ENCODE data around the gene MEX3D.
"Not testable (repeated sequence)": the region's sequence is repeated elsewhere in the genome, so short reads cannot be mapped to it uniquely, and the experiment has no call there.

MEX3D gene

DNA sequence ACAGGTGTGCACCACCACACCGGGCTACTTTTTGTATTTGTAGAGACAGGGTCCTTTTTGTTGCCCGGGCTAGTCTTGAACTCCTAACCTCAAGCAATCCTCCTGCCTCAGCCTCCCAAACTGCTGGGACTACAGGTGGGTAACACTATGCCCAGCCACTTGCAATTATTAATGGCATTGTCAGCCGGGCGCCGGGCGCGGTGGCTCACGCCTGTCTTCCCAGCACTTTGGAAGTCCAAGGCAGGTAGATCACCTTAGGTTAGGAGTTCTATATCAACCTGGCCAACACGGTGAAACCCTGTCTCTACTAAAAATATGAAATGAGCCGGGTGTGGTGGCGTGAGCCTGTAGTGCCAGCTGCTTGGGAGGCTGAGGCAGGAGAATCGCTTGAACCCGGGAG is 2.7 kb upstream of the MEX3D start:
- no peak for DNase-seq

GRCh38 chr19:1569997-1570396 is 1.9 kb upstream of the MEX3D start:
- no peak for DNase-seq

DNA sequence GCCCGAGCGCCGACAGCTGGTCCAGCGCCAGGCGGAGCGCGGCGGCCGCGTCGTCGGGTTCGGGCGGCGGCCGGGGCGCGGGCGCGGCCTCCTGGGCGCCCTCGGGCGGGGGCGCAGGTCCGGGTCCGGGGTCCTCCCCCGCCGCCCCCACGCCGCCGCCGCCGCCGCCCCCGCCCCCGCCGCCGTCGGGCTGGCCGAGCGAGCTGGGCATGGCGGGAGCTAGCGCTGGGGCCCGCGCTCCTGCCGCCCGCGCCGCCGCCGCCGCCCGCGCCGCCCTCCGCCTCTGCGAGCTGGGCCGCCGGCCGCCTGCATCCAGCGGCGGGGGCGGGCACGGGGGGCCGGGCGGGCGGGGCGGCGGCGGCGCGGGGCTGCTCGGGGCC is 287 bp downstream of the MEX3D start:
- no peak for DNase-seq

- DNase-seq, result no peak
These were observed 843 bp downstream of the MEX3D start for GRCh38 chr19:1567116-1567847.

- no peak for DNase-seq
These were observed 1.6 kb downstream of the MEX3D start for GRCh38 chr19:1566392-1567115.

DNA sequence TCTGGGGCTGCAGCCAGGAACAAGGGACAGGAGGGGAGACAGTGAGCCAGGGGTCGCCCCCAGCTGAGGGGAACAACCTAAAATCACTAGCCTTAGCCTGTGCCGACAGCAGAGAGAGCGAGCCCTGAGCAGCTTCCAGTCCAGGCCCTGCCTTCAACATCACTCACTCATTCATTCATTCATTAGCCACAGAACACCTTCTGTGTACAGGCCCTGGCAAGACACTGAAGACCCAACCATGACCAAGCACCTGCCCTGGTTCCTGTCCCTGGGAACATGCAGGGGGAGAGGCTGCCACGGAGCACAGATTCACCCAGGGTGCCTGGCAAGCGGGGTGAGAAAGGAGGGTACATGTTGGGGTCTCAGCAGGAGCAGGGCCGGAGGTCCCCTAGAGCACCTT is 4.9 kb downstream of the MEX3D start:
- DNase-seq, result no peak

DNA sequence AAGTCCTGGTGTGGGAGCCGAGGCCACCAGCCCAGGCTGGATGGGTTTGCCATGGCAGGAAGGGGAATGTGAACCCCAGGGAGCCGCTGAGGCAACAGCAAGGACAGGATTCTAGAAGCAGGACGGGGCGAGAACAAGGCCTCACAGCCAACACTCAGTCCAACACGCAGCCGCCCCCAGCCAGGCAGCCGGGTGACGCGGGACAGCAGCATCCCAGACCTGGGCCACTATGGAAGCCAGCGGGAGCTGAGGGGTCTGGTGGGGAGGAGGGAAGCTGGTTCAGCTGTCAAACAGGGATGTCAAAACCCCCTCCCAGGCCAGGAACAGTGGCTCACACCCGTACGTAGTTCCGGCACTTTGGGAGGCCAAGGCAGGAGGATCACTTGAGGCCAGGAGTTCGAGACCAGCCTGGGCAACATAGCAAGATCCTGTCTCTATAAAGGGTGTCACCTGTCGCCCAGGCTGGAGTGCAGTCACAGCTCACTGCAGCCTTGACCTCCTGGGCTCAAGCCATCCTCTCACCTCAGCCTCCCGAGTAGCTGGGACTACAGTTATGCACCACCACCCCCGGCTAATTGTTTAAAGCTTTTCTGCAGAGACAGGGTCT is 6.8 kb downstream of the MEX3D start:
- no peak for DNase-seq

DNA sequence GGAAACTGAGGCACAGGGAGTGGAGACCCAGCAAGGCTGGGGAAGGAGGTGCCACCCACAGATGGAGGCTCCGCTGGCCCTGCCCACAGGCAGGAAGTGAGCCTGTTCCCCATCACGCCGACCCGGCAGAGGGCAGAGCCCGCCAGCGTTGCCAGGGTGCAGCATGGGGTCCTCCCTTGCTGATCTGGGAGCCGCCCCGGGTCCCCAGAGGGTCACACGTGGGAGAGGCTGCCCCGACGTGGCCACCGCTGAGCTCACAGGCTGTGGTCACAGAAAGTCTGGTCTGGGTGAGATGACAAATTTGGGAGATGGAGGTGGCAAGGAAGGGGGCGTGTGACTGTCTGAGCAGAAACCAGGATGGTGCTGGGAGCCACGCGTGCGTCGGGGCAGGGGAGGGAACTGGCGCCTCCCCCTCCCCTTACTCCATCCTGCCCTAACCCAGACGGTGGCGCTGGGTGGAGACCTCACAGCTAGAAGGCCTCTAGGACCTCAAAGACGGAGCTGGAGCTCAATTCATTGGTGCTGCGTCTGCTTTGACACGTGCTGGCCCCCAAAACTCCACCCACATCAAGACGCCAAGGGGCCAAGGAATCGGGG is 7.7 kb downstream of the MEX3D start:
- DNase-seq, result no peak

GRCh38 chr19:1558552-1558951 is 9.6 kb downstream of the MEX3D start:
- no peak for DNase-seq

DNA sequence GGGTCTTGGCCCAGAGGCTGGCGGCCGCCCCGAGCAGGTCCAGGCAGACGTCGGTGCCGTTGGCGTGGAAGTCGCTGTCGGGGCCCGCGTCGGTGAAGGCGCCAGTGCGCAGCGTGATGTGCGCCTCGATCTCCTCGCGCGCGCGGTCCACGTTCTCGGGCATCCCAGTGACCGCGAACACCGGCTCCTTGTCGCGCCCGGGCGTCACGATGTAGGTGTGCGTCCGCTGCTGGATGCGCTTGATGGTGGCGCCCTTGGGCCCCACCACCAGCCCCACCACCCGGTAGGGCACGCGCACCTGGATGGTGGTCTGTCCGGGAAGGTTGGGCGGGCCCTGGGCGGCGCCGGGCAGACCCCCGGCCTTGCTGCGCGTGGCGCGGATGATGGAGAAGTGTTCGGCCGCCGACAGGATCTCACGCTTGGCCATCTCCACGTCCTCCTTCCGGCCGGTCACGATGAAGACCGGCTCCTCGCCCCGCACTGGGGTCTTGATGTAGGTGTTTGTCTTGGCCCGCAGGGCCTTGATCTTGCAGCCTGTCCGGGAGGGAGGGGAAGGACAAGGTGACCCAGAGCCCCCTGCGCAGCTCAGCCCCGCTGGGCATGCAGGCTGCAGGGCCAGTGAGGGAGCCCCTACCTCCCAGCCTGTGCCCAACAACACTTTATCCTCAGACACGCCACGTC is 11.6 kb downstream of the MEX3D start:
- DNase-seq, result no peak

GRCh38 chr19:1555487-1556389 is 12.4 kb downstream of the MEX3D start:
- DNase-seq, result no peak

DNA sequence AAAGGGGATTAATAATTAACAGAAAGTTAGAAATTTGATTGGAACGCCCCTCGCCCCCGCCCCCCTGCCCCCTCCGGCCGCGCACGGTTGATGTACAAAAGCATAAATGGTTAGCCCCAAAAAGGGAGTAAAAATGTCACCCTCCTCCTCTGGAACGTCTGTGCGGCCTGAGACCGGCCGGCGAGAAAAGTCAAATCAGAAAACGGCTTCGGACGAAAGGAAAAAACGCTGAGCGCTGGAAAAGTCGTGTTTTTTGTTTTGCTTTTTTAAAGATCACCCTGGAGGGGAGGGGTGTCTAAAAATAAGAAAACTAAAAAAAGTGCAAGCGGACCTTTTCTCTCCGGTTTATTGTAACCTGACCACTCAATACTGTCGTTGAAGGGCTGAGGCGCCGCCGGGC is 13.2 kb downstream of the MEX3D start:
- DNase-seq, result no peak

DNA sequence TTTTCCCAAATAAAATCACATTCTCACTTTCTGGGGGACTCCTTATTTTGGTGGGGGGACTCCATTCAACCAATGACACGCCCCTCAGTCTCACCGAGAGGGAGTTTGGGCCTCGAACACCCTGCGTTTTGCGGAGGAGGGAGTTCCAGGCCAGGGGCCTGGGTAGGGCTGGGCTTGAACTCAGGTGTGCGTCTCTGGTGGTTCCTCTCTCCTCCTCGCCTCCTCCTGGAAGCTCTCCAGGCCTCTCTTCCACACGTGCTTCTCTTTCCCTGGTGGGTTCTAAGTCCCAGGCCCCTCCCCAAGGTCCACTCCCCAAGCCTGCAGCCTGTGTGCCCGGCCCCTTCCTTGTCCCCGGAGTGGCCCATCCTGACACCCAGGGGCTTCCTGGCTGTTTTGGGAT is 14.7 kb downstream of the MEX3D start:
- no peak for DNase-seq

GRCh38 chr19:1551068-1552040 is 16.8 kb downstream of the MEX3D start:
- no peak for DNase-seq

DNA sequence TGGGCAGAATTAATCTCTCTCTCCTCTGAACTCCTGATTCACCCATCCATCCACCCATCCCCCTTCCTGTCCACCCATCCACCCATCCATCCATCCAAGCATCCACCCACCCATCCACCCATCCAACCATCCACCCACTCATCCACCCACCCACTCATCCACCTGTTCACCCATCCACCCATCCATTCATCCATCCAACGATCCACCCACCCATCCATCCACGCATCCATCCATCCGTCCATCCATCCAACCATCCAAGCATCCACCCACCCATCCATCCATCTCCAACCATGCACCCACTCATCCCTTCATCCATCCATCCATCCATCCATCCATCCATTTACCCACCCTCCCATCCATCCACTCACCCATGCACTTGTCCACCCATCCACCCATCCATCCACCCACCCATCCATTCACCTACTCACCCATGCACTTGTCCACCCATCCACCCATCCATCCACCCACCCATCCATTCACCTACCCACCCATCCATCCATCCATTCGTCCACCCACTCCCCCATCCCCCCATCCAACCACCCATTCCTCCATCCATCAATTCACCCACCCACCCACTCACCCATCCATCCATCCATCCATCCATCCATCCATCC is 18.7 kb downstream of the MEX3D start:
- no peak for DNase-seq

- no peak for DNase-seq
These were observed 27.7 kb downstream of the MEX3D start for GRCh38 chr19:1540365-1540925.

GRCh38 chr19:1539749-1540148 is 28.4 kb downstream of the MEX3D start:
- DNase-seq, result not testable (repeated sequence)

DNA sequence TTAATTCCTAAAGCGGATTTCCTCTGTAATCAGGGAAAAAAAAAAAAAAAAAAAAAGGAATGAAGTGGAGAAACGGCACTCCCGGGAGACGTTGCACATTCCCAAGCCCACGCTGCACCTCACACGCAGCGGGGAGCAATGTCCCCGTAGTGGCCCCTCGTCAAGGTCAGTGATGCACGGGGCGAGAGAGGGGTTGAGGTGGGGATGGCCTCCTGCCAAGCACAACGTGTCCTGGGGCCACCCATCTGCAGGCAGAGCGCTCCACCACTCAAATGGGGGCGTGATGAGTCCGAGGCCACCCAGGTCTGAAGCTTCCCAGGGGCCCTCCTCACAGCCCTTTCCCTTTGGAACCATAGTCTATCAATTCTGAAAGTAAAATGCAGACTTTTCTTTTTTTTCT is 29.1 kb downstream of the MEX3D start:
- DNase-seq, result no peak

DNA sequence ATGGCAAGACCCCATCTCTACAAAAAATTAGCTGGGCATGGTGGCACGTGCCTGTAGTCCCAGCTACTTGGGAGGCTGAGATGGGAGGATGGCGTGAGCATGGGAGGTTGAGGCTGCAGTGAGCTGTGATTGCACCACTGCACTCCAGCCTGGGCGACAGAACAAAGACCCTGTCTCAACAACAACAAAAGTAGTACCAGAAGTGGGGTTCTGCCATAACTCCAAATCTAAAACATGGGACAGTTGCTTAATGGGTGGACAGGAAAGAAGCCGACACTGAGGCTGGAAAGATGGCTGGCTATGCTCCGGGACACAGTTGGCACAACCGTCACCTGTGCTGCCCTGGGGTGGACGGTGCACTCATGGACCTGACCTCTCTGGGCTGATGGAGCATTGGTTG is 32.4 kb downstream of the MEX3D start:
- DNase-seq, result not testable (repeated sequence)

GRCh38 chr19:1534972-1535371 is 33.2 kb downstream of the MEX3D start:
- DNase-seq, result no peak
